Umbilical cord (tissue), 2 donors: ENCODE results near the gene CYSLTR2. TPM values are rescaled to one million over a fixed set of nuclear protein-coding genes. Genes with fewer than 3 reads are reported as not detected.
A peak's percentile ranks its signal among the peaks of the same experiment; 100 is the strongest.

ENCODE experiments used
- DNase-seq: peaks from one replicate; pipeline ENCODE4 v3.0.0-alpha.2; 2015; ENCODE audit warnings: low spot score
- total RNA-seq: library from RNA; depleted of rRNA; stranded (reverse); fragments of >200 nt; gene quantifications from one replicate; pipeline ENCODE4 v1.2.3, GENCODE V29; 2014; ENCODE audit warnings: low replicate concordance; ENCODE audit not compliant: insufficient read depth

CYSLTR2 gene
- total RNA-seq, 1 donor from 2014 or later = 4.1 TPM

GRCh38 chr13:48739386-48739964, 85.7 kb downstream of the CYSLTR2 start:
- DNase-seq = peak; percentile 68

GRCh38 chr13:48741377-48741776, 87.6 kb downstream of the CYSLTR2 start:
- no peak for DNase-seq

GRCh38 chr13:48746821-48747220, 93.1 kb downstream of the CYSLTR2 start:
- no peak for DNase-seq

GRCh38 chr13:48748681-48749080, 95.0 kb downstream of the CYSLTR2 start:
- DNase-seq = no peak

- DNase-seq = no peak
Observed at GRCh38 chr13:48749144-48749543, 95.4 kb downstream of the CYSLTR2 start.

- peak; percentile 89 for DNase-seq
Observed at GRCh38 chr13:48749699-48750473, 96.2 kb downstream of the CYSLTR2 start.

- DNase-seq = peak; percentile 82
Observed at GRCh38 chr13:48750588-48751383, 97.1 kb downstream of the CYSLTR2 start.

GRCh38 chr13:48760626-48761025, 106.9 kb downstream of the CYSLTR2 start:
- DNase-seq = no peak

Other genes starting within 250 kb of the CYSLTR2 start
- gene LPAR6, start 240.8 kb upstream of the CYSLTR2 start, total RNA-seq = 55.6 TPM
- gene RCBTB2, start 120.8 kb upstream of the CYSLTR2 start, total RNA-seq = 25.0 TPM